ENCODE results near the gene MACROD1.

The MACROD1 gene

DNA sequence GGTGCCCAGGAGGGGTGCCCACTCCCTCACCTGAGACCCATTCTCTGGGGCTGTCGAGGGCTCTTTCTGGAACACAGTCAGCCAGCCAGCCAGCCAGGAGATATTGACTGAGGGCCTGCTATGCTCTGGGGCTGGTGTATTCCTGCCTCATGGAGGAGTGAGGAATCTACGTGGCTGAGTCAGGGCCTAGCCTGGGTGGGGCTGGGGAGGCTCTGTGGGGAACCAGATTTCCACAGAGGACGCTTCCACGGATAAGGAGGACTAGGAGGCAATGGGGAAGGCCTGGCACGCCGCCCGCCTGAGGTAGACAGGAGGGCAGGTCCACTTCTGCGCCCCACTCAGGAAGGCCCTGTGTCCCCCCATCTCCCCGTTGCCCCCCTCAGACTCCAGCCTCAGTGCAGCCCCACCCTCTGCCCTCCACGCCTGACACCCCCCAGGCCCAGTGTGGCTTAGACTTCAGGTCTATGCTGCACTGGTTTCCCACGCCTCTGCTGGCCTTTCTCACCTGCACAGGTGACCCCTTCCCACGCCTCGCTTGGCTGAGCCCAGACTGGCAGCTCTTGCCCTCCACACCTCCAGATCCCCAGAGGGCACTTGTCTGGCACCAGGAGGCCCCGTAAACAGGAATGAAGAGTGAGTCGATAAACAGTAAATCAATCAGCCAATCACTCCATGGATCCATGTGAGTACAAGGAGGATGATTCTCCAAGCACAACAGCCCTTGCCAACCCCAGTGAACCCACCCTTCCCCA lies 37.5 kb downstream of the MACROD1 start:
- no peak for DNase-seq

DNA sequence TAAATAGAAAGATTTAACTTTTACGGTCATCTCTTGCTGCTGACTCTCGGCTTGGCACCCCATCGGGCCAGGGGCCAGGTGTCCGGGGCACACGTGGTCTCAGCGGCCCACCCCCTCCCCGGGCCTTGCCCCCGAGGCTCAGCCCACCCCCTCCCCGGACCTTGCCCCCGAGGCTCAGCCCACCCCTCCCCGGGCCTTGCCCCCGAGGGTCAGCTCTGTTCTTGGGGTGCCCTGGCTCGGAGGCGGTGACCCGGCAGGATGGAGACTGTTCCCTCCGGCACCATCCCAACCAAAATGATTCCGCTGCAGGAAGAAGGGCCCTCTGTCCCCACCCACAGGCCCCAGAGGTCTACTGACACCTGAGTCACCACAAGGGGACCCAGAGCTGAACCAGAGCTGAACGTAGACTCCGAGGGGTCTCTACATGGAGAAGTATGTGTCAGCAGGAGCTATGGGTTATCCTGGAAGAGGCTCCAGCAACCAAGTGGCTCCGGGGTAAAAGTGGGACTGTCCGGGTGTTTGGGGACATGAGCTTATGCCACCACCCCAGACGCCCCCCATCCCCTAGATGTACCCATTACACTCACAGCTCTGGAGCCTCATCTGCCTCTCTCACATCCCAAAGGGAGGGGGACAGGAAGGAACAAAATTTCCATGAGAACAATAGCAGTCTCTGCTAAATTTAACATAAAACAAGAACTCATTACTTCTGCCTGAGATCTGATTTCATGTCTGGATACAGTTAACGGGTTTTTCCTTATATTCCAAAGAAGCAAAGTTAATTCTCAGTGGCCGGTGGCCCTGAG lies 38.4 kb downstream of the MACROD1 start:
- DNase-seq: no peak

DNA sequence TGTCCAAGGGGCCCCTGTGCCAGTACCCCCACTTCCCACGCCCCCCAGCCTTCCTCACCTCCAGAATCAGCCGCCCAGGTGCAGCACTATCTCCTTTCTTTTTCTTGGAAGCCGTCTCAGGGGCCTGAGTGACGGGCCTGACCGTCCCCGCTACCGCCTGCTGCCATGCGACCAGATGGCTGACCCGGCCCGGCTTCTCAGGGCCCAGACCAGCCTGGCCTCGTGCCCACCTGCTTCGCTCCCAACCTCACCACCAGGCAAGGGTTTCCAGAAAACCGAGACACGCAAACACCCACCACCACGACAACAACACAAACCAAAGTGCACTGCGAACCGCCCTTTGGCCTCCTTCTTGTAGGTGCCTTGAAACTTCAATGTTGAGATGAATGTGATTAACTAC lies 39.1 kb downstream of the MACROD1 start:
- DNase-seq: no peak

DNA sequence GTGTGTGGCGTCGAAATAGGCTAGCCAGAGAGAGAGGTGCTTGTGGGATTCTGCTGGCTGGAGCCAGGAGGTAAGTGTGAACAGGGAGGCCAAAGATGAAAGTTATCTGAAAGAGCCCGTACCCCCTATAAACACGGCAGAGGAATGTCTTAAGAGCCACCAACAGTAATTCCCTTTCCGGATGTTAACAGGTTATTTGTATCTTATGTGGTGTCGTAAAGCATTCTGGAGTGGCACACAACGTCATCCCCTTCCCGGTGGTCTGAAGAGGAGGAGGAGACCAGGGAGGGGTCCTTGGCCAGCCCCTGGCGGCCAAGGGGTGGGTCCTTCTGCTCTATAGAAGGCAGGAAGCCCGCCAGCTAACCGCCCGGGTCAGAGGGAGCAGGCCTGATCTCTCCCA lies 39.5 kb downstream of the MACROD1 start:
- DNase-seq: no peak

DNA sequence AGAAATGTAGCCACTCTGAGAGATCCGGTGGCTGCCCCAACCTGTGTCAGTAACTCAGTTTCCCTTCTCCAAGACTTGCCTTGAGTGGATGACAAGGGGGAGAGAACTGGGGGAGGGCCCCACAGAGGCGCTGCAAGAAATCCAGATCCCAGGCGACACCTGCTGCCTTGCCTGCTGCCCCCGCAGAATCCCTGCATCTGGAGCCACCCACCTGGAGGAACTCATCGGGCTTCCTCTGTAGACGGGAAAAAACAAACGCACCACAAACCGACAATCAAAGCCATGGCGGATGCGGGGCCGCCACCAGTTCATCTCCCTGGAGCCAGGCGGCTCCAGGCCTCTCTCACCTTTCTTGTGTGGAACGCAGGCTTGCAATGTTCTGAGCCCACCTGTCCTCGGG lies 40.2 kb downstream of the MACROD1 start:
- no peak for DNase-seq

DNA sequence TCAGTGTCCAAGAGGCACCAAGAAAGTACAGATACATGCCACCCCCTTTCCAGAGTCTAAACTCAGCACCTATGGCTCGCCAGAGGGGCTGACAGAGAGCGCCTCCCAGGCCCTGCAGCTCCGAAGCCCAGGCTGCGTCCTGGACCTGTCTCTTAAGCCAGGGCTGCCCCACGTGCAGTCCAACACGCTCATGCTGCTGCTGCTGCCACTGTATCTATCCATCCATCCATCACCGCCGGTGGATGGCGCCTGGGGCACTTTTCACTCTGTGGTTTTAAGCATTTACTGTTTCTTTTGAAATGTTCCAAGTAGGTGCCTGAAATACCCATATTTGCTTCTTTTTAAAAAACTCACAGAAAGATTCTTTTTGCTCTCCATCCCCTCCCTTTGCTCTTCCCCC lies 41.8 kb downstream of the MACROD1 start:
- no peak for DNase-seq

DNA sequence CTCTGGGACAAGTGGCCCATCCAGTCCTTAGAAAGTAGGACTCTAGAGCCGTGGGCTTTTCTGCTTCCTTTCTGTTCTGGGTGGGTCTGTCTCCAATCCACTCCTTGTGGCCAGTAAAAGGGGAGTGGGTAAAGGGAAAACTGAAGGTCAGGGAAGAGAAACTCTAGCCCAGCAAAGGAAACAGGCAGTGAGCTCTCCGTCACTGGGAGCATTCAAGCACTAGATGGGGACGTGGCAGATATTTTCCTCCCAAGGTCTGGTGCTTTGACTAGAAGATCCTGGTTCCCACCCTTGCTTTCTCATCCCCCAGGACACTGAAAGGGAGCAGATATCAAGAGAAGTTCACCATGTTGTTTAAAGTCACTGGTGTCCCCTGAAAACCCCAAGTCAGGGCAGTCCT lies 42.2 kb downstream of the MACROD1 start:
- no peak for DNase-seq

DNA sequence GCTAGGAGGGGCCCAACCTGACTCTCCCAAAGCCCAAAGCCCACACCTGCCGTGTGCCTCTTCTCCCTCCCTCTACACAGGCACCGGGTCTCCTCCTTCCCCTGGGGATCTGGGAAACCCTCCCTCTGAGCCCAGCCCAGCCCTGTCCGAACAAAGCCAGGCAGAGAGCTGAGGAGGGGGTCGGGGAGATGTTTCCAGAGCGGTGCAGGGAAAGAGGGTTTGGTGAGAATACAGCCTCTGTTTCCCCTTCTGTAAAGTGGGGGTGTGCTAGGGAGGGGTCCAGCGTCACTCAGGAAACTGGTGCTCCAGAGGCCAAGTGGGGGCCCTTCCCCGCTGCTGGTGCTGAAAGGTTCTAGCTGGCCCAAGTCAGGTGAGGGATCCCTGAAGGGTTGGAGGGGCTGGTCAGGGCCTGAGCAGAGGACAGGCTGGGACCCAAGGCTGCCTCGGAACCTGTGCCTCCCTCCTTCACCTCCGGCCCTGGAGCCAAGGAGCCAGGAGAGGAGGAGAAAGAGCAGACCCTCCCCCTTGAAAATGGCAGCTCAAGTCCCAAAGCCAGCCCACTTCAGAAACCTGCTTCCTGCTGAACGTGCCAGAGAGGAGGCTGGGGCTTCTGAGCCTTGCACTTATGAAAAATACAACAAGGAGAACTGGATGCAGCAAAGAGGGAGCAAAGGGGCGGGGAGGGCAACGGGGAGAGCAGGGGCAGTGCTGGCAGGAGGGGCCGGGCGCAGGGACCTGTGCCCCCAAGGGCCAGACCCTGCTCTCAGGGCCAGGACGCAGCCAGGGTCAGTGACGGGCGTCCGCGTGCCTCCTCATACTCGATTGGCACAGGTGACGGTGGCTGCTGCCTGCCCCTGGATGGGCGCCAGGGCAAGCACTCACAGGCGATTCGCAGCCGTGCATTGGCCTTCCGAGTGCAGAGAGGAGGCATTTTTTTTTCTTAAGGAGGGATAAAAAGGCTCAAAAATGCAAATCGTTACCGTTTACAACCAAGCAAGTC lies 43.2 kb downstream of the MACROD1 start:
- peak; percentile 16 for DNase-seq

DNA sequence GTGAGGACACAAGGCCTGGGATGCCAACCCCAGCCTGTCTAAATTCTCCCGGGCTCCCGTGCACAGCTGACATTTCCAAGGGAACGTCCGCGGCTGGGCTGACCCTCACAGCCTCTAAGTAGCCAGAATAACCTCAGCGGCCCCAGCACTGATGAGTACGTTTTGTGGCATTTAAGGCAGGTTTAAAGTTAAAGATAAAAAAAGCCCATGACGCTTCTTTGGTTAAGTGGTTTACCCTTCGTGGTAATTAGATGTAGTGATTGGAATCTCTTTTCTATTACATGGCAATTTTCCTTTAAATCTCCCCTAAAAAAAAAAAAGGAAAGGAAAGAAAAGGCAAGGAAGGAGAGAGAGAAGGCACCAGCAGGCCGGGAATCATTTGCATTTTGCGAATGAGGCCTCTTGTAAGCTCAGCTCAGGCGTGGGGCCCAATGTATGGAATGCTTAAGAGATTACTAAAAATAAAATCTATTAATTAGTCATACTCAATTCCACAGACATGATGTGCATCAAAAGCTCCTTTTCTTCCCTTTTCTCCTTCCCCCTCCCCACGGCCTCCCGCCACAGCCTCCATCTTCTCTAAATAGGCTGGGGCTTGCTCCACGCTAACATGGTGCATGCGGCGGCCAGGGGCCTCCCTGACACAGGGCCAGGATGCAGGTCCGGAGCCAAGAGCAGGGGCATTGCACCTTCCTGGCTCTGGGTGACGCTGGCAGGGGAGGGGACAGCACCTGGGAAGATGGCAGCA lies 44.1 kb downstream of the MACROD1 start:
- DNase-seq: peak; percentile 92

DNA sequence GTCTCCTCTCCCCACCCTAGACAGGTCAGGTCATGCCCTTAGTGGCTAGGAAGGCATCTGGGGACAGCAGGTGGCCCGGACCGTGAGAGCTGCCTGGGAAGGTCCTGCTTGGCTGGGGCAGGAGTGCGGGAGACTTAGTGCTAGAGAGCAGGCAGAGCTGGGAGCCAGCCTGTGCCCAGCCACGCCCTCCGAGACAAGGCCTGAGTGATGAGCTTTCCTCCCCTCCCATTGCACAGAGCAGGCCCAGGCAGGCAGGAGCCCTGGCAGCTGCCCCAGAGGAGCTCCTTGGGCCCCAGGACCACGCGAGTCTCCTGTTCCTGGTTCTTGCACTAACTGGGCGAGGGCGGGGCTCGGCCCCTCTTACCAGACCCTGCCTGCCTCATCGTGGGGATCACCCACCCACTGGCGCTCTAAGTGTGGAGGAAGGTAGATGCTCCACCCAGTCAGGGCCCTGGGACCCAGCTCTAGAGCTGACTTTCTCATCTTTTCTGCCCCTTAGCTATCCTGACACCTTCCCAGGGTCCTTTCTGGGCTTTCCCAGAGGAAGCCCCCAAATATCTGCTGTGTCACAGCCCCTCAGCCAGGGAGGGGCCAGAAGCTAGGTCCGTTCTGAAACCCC lies 44.9 kb downstream of the MACROD1 start:
- DNase-seq: peak; percentile 39

DNA sequence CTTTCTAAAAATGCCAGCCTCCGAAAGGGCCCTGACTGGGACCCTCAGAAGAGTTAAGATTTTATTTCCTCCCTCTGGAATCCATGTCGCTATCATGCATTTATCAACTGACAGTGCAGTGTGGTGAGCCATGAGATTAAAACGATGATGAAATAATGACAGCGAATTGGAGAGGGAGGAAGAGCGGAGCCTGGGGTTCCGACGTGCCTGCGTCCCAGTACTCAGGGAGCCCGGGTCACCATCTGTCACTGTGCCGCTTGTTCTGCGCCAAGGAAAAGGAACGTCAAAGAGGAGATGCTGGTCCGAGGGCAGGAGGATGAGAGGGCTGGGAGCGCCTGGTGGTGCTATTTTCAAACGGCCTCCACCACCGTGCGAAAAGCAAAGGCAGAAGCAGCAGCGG lies 46.2 kb downstream of the MACROD1 start:
- DNase-seq: no peak

DNA sequence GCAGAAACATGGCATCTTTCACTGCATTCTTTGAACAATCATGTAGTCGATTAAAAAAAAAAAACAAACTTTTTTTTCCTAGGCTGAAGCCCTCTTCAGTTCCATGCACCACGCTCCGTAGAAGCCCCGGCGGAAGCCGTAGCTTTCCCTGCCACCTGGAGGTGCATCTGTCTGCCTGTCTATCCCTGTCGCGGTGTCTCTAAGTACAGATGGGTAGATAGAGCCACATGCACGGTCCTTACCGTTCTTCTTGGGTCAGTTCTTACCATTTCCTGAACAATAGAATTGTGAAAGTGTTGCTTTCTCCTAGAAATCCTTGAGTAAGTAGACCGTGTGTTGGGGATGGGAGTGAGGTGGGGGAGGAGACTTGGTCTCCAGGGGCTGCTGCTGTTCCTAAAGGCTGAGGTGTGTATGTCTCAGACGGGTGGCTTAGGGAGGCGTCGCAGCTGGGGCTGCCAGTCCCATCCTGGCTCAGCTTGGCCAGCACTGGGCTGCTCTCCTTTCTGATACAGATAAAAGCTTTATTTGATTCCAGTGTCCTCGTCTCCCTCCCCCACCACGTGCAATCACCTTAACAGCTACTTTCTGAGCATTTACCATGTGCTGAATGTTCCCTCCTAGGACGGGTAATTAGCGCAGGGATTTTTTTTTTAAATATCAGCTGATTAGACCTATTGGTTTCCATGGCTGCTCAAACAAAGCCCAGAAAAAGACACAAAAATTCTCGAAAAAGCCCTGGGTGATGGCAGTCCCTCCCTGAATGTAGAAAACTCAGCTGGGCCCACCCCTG lies 46.8 kb downstream of the MACROD1 start:
- no peak for DNase-seq

DNA sequence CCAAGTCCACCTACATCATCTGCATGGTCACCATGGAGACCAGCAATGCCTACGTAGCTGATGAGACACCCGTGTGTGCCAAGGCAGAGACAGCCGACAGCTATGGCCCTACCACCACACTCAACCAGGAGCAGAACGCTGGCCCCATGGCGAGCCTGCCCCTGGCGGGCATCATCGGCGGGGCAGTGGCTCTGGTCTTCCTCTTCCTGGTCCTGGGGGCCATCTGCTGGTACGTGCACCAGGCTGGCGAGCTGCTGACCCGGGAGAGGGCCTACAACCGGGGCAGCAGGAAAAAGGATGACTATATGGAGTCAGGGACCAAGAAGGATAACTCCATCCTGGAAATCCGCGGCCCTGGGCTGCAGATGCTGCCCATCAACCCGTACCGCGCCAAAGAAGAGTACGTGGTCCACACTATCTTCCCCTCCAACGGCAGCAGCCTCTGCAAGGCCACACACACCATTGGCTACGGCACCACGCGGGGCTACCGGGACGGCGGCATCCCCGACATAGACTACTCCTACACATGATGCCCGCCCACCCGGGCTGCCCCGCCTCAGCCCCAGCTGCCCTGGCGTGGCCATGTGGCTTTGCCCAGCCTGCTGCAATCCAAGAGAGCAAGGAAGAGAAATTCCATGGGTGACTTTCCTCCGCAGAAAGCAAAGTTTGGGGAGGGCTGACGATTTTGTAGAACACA lies 48.0 kb downstream of the MACROD1 start:
- DNase-seq: no peak

DNA sequence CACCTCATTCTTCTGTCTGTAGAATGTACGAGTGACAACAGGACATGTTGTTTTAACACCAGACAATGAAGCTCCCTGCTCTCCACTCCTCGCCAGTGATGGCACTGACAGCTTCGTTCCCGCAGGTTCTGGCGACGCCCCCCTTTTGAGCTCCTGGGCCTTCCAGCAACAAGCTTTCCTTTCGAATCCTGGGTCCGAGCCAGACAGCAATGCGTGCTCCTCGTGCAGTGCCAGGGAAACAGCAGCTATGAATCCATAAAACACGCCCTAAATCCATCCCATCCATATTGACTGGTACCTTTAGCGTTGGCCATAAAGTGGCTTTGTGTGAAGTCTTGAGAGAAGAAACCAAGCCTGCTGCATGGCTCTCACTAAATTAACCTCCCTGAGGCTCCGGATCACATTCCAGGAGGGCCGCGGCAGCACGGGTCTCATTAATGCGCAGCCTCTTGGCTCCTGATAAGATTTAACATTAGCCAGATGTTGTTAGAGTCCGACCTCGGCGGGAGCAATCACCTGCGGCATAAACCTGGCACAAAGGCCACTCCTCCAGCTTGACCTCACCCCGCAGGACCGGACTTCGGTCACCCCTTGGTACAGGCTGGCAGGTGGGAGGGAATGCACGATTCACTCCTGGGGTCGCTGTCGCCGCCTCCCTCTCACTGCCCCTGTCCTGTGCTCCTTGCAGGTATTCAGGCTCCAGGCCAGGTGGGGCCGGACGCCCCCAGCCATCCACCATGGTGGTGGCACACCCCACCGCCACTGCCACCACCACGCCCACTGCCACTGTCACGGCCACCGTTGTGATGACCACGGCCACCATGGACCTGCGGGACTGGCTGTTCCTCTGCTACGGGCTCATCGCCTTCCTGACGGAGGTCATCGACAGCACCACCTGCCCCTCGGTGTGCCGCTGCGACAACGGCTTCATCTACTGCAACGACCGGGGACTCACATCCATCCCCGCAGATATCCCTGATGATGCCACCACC lies 50.1 kb downstream of the MACROD1 start:
- DNase-seq: no peak

DNA sequence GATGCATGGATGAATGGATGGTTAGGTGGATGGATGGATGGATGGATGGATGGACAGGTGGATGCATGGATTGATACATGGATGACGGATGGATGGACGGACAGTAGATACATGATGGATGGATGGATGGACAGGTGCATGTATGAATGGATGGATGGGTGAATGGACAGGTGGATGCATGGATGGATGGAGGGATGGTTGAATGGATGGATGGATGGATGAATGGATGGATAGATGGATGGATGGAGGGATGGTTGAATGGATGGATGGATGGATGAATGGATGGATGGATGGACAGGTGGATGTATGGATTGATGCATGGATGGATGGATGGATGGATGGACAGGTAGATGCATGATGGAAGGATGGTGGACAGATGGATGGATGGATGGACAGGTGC lies 51.7 kb downstream of the MACROD1 start:
- no peak for DNase-seq

DNA sequence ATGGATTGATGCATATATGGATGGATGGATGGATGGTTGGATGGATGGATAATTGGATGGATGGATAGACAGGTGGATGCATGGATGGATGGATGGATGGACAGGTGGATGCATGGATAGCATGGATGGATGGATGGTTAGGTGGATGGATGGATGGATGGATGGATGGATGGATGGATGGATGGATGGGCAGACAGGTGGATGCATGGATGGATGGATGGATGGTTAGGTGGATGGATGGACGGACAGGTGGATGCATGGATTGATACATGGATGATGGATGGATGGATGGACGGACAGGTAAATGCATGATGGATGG lies 52.5 kb downstream of the MACROD1 start:
- DNase-seq: no peak

DNA sequence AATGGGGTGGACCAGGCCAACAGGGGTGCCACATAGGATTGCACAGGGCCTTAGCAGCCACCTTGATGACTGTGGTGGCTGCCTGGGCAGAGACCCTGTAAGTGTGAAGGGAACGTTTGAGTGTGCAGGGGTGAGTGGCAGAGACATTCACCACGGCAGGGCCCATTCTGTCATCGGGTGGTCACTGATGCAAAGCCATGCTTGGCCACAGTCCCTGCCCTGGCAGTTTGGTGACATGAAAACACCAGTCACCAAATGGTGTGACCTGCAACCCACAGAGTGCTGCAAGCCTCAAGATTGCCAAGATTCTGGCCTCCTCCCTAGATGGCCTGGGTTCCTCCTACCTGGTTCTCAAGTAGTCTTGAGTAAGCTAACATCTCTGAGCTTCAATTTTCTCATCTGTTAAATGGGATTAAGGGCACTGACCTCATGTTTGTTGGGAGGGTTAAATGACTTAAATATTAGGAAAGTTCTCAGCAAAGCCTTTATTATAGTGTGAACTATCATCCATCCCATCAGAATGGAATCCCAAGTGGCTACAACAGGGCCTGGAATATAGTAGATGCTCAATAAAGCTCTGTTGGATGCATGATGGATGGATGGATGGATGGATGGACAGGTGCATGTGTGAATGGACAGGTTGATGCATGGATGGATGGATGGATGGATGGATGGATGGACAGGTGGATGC lies 53.0 kb downstream of the MACROD1 start:
- DNase-seq: no peak

DNA sequence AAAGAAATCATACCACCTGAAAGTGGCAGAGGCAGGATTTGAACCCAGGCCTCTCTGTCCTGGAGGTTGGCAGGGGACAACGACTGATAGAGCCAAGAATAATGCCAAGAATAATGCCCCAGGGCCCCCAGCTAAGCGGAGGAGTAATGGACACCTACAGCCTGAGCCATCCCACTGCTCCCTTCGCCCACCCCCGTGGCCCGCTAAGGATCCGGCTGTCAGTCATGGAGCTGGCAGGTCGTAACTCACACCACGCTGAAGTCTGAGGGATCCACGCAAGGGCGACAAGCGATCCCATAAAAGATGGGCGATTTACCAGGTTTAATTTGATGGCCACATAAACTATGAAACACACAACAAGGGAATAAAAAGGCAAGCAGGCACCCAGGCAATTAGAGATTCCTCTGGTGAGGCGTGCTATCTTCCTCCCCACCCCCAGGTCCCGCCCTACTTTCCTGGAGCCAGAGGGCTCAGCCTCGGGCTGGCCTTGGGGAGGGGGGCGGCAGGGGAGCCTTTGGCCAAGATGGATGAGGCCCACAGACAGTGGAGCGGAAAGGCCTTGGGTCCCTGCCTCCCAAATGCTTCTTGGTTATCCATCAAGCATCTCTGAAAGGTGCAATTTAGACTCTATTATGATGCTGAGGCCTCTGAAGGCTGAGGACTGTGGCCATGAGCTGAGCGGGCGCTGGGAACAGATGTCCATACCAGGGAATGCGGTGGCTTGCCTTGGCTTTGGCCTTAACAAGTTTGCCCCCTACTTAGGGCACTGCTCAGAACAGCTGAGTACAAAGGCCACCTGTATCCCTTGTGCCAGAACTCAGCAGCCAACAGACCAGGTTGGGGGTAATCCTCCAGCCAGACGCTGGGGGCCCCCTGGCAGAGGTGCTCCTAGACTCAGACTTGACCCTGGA lies 55.2 kb downstream of the MACROD1 start:
- DNase-seq: no peak

Measured in fibroblast of upper back skin (primary cell).